Stimulated activated CD4-positive, alpha-beta T cell treated with anti-CD3 and anti-CD28 coated beads, Interleukin-2, amount 100 ng/mL, for 4 hours (primary cell): ENCODE measurements around the gene STAG2.
"Not testable (repeated sequence)": the region's sequence is repeated elsewhere in the genome, so short reads cannot be mapped to it uniquely, and the experiment has no call there.

Source experiments
- DNase-seq: peaks from one replicate; pipeline ENCODE4 v3.0.0-alpha.2; 2020; ENCODE audit warnings: low read depth

The STAG2 gene

DNA sequence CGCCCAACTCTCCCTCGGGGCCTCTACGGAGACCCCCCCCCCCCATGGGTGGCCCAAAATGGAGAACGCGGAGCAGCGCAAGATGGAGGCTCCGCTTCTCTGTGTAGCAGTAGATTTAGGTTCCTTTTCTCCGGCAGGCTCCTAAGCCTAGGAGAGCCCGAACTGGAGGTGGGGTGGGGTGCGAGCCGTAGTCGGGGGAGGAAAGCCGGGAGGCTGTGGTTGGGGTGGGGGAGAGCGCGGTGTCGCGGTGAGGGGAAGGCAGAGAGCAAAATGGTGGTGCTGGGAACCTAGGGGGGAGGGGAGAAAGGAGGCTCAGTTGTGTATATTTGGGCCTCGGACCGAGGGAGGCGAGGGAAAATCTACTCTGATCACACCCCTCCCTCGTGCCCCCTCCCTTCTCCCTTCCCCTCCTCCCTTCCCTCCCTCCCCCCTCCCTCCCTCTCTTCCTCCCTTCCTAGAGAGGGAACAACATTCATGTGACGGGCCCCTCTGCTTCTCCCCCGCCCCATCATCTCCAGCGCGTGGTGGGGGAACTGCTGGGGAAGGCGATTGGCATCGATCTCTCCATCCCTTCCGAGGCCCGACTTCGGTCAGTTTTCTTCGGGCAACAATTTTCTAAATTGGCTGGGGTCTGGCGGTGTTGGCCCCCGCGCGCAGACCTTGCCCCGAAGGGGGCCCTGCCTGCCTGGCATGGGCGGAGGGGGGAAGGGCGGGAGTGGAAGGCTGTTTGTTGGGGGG is at the start of gene STAG2:
Gene STAG2, plus strand, starts transcription at position 439 of the 738 bp plus-strand sequence. CDS start 60,922 bp downstream, outside the sequence.
- DNase-seq: no peak

GRCh38 chrX:123917069-123917468 is 44.4 kb upstream of the STAG2 start:
- no peak for DNase-seq

GRCh38 chrX:123918106-123918721 is 43.3 kb upstream of the STAG2 start:
- no peak for DNase-seq

DNA sequence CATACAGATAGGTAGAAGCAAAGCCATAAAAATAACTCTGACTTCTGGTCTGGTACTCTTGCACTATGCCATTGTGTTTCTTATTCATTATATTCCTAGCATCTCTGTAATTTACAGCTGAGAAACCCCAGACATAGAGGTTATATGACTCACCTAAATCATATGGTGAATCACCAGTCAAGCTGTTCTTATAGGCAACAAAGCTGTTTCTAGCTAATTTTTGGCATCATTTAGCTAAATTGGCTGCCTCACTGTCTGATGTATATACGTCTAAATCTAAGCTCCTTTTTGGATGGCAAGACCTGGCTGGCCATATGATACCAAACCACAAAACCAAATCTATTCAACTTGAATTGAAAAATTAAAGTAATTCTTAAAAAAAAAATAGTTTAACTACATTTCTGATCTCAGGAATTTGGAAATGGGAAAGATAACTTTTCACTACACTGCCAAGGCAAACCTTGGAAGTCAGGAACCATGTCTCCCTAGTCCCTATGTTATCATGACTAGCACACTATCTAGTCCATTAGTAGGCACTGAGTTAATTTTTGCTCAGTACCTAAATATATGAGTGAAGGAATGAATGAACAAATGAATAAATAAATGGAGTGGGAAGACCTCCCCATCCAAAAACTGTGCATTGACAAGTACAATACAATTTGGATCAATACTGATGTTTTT is 41.3 kb upstream of the STAG2 start:
- no peak for DNase-seq

- DNase-seq: no peak
Observed at GRCh38 chrX:123923211-123923610, 38.3 kb upstream of the STAG2 start.

DNA sequence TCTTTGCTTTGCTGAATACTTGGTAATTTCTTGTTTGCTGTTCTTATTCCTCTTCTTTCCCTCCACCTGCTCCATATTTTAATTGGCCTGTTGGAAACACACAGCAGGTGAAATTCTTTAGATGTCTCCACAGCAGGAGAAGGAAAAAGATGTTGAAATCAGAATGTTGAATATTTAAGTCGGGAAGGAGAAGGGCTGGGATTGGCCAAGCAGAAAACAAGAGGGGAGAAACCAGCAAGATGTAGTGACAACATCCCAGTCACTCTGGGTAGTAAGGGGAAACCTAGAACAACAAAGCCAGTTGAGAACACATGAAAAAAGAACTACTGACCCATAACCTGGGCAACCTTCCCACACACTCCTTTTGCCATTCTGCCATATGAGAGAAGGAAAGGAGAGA is 37.3 kb upstream of the STAG2 start:
- DNase-seq: no peak

GRCh38 chrX:123927845-123928244 is 33.7 kb upstream of the STAG2 start:
- DNase-seq: no peak

DNA sequence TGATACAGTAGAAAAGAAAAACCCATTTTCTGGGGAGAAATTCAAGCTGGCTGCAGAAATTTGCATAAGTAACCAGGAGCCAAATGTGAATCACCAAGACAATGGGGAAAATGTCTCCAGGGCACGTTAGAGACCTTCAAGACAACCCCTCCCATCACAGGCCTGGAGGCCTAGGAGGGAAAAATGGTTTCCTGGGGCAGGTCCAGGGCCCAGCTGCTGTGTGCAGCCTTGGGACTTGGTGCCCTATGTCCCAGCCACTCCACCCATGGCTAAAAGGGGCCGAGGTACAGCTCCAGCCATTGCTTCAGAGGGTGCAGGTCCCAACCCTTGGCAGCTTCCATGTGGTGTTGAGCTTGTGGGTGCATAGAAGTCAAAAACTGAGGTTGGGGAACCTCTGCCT is 29.5 kb upstream of the STAG2 start:
- DNase-seq: not testable (repeated sequence)

DNA sequence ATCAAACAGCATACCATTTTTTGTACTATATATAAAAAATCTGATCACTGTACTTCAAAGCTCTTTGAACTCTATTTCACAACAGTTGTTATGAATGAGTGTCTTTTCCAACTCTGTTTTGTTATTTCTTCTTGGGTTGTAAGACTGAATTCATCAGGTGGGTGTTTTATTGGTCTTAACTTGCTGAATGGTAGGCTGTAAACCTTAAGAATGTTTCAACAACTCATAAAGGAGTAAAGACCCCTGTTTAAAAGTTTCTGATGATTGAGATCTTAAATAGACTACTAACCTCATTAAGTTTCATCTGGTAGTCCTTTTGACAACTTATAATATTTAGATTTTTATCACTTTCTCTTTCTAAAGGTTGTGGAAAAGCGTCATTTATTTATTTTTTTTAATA is 18.4 kb upstream of the STAG2 start:
- DNase-seq: no peak

- DNase-seq: no peak
Observed at GRCh38 chrX:123943488-123943887, 18.0 kb upstream of the STAG2 start.

GRCh38 chrX:123949846-123950245 is 11.7 kb upstream of the STAG2 start:
- no peak for DNase-seq

DNA sequence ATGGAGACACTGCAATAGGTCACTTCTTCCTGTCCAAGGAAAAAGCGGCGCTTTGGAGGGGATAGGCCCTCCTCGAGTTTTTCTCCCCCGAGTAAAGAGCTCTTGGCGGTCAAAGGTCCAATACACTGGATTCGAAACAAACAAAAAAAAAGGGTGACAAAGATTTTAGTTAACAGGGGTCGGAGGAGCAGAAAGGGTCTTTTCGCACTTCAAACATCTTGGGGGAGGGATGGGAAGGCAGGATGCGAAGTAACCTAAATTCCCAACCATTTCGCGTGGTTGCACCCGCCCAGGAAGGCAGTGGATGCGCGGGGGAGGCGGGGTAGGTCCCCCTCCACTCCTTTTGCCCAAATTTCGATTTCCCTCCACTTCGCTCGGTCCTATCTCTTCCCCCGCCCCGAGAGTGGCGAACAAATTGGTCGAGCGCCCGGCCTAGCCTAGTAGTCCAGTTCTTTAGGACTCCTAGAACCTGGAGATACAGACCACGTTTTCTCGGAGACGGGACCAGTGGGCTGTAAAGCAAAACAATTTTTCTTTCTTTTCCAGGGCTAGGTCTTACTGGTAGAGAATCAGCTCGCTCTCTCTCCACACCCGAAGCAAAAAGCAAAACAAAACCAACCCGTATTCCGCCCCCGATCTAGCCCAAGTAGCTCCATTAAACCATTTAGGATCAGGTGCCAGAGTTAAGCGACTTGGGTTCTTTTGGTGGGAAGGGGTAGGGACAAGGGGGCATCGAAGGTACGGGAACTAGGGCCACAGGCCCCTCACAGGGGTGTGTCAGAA is 2.0 kb upstream of the STAG2 start:
- peak; percentile 1 for DNase-seq

DNA sequence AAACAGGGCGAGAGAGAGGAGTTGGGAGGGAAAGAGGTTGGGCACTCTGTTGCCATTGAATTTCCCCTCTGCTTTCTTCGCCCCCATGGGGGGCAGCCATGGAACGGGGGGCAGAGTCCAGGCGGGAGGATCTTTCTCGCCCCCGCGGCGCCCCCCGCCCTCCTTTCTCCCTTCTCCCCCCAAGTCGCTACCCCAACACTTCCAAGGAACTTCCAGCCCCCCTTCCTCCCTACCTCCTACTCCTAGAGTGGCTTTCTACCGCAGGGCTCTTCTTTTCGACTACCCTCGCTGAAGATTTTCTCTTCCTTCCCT is 594 bp upstream of the STAG2 start:
- DNase-seq: no peak

GRCh38 chrX:123962006-123962467 is 531 bp downstream of the STAG2 start:
- DNase-seq: no peak

- DNase-seq: peak; percentile 74
Observed at GRCh38 chrX:123962794-123963373, 1.4 kb downstream of the STAG2 start.

GRCh38 chrX:123964156-123964834 is 2.8 kb downstream of the STAG2 start:
- DNase-seq: no peak

DNA sequence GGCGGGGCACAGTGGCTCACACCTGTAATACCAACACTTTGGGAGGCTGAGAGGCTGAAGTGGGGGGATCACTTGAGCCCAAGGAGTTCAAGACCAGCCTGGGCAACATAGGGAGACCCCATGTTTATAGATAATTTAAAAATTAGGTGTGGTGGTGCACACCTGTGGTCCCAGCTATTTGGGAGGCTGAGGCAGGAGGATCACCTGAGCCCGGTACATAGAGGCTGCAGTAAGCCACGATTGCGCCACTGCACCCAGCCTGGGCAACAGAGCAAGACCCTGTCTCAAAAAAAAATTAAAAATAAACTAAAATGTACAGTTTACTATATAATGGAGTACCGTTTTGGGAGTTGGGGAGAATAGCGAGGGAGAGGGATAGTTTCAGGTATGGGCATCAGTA is 4.2 kb downstream of the STAG2 start:
- no peak for DNase-seq

DNA sequence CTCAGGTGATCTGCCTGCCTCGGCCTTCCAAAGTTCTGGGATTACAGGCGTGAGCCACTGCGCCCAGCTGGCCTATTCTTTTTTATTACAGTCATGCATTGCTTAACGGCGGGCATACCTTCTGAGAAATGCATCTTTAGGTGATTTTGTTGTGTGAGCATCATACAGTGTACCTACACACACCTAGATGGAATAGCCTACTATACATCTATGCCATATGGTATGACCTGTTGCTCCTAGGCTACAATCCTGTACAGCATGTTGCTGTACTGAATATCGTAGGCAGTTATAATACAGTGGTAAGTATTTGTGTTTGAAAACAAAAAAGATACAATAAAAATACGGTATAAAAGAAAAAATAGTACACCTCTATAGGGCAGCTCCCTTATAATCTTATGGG is 6.0 kb downstream of the STAG2 start:
- no peak for DNase-seq

DNA sequence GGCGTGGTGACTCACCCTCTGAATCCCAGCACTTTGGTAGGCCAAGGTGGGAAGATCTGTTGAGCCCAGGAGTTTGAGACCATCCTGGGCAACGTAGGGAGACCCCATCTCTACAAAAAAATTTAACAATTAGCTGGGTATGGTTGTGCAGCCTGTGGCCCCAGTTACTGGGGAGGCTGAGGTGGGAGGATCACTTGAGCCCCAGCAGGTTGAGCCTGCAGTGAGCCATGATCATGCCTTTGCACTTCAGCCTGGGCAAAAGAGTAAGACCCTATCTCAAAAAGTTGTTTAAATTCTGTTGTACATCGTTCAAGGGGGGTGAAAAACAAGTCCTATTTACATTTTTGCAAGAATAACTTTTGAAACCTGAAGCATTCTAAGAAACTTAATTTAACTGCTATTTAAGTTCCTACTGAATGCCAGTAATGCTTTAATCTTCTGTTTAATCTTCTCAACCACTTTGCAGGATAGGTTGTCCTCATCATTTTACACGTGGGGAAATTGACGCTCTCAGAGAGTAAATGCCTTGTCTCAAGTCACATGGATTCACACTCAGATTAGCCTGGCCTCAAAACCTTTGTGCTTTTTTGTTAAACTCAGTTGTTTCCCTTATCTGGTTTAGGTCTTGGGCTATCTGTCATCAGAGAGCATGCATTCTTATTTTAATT is 7.0 kb downstream of the STAG2 start:
- DNase-seq: no peak

DNA sequence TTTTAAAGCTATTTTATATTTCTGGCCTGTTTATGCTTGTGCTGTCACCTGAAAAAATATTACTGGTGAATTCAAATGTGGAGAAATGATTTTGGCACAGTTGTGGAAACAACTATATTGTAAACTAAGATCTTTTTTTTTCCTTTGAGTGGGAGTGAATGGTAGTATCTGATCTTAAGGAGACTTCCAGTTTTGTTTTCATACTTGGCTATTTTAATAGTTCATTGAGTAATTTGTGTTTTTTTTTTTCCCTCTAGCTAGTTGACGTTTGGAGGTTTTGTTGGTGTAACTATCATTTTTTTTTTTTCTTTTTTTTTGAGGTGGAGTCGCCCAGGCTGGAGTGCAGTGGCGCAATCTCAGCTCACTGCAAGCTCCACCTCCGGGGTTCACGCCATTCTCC is 10.5 kb downstream of the STAG2 start:
- no peak for DNase-seq

GRCh38 chrX:123973921-123974320 is 12.4 kb downstream of the STAG2 start:
- no peak for DNase-seq
